ENCODE measurements around the gene NR3C1.

The NR3C1 gene

DNA sequence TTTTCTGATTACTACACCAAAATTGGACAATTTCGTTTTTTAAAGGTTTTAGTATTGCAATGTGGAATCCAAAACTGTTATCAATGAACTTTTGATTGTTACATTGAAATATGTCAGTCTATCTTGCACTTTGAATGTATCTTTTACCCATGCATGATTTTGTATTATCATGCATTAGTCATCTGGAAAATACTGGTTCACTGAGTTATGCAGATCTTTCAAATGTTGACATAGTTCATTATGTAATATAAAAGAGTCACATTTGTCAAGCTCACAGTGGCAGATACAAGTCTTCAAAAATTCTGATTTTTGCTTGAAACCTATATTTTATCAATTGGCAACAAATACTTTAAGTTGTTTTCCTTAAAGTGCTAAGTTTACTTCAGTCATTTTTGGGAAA is 85.2 kb downstream of the NR3C1 start:
- Histone ChIP-seq H3K4me1 (ENCODE audit: insufficient read depth, low read length, poor library complexity, severe bottlenecking) (no peaks in the 10 kb centered on the region), H3K4me2 (ENCODE audit: low read depth, low read length, poor library complexity, severe bottlenecking) (no peak overlapping the region), H3K9me2 (replicated peaks; ENCODE audit: low read depth, low read length) (no peaks in the 10 kb centered on the region), H3K36me3 (ENCODE audit: insufficient read depth, low read length) (peaks cover 8% of the 10 kb centered on the region; the same call in 1 of the 2 replicates), H3K27me3 (ENCODE audit: insufficient read depth, low read length, poor library complexity, severe bottlenecking) (no peaks in the 10 kb centered on the region), H3K79me2 (ENCODE audit: insufficient read depth, low read length) (peaks cover 8% of the 10 kb centered on the region; the same call in 1 of the 2 replicates), H2AFZ (ENCODE audit: low read length) (no peak overlapping the region), H3K9me3 (ENCODE audit: insufficient read depth, low read depth, low read length) (no peaks in the 10 kb centered on the region), H4K20me1 (ENCODE audit: insufficient read depth, low read length, poor library complexity, severe bottlenecking) (no peaks in the 10 kb centered on the region), H3K9ac (ENCODE audit: low read depth, low read length, poor library complexity, severe bottlenecking) (no peak overlapping the region), H3F3A (ENCODE audit: low read depth) (no peaks in the 10 kb centered on the region), H3K4me3 (ENCODE audit: low read length, poor library complexity, severe bottlenecking) (no peak overlapping the region)
- TF ChIP-seq EZH2phosphoT487 (IDR thresholded peaks at IDR 0.05; ENCODE audit: borderline replicate concordance): no peak
- TF ChIP-seq, protein P1, sequence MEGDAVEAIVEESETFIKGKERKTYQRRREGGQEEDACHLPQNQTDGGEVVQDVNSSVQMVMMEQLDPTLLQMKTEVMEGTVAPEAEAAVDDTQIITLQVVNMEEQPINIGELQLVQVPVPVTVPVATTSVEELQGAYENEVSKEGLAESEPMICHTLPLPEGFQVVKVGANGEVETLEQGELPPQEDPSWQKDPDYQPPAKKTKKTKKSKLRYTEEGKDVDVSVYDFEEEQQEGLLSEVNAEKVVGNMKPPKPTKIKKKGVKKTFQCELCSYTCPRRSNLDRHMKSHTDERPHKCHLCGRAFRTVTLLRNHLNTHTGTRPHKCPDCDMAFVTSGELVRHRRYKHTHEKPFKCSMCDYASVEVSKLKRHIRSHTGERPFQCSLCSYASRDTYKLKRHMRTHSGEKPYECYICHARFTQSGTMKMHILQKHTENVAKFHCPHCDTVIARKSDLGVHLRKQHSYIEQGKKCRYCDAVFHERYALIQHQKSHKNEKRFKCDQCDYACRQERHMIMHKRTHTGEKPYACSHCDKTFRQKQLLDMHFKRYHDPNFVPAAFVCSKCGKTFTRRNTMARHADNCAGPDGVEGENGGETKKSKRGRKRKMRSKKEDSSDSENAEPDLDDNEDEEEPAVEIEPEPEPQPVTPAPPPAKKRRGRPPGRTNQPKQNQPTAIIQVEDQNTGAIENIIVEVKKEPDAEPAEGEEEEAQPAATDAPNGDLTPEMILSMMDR (conservative IDR thresholded peaks at IDR 0.05; ENCODE audit: low read length): no peak

DNA sequence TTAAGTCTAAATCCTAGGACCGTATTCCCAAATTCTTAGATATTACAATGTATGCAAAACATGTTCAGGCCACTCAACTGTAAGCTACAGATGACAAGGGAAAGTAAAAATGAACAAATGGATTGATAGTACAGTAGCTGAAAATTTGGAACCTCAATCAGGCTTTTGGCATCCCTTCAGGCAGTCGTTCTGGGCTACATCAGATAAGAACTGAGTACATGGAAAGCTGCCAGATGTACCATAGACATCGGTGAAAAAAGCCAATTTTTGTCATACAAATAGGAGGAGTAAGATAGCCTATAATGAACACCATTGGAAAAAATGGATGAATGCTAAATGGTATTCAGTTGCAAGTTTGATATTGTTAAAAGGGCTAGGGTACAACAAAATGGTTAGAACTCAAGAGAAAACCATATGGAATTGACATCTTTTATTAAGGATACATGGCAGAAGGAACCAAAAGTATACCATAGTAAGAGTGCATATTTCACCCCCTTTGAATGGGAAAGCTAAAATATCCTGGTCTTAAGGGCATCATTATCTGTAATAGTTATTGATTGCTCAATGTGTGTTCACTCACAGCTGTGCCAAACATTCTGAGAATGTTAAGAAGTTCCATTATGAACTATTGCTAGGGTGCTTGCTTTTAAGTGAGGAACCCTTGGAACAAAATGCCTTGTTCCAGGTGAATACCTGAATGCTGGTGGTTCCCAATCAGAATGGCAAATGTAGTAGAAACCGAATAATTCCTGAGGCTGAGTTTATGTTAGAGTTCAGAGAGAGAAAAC is 86.4 kb downstream of the NR3C1 start:
- peaks cover 8% of the 10 kb centered on the region; the same call in 1 of the 2 replicates for H3K79me2 ChIP-seq (ENCODE audit: insufficient read depth, low read length)
- no peak overlapping the region for H3K4me3 ChIP-seq (ENCODE audit: low read length, poor library complexity, severe bottlenecking)
- H3K9me2 ChIP-seq (replicated peaks; ENCODE audit: low read depth, low read length): no peaks in the 10 kb centered on the region
- H3K9ac ChIP-seq (ENCODE audit: low read depth, low read length, poor library complexity, severe bottlenecking): no peak overlapping the region
- no peak overlapping the region for H3K4me2 ChIP-seq (ENCODE audit: low read depth, low read length, poor library complexity, severe bottlenecking)
- no peaks in the 10 kb centered on the region for H3F3A ChIP-seq (ENCODE audit: low read depth)
- no peaks in the 10 kb centered on the region for H3K9me3 ChIP-seq (ENCODE audit: insufficient read depth, low read depth, low read length)
- H3K36me3 ChIP-seq (ENCODE audit: insufficient read depth, low read length): peaks cover 20% of the 10 kb centered on the region
- H2AFZ ChIP-seq (ENCODE audit: low read length): no peak overlapping the region
- TF ChIP-seq, protein P1 (conservative IDR thresholded peaks at IDR 0.05; ENCODE audit: low read length): no peak
- no peak for TF ChIP-seq EZH2phosphoT487 (IDR thresholded peaks at IDR 0.05; ENCODE audit: borderline replicate concordance)
- H4K20me1 ChIP-seq (ENCODE audit: insufficient read depth, low read length, poor library complexity, severe bottlenecking): no peaks in the 10 kb centered on the region
- no peaks in the 10 kb centered on the region for H3K4me1 ChIP-seq (ENCODE audit: insufficient read depth, low read length, poor library complexity, severe bottlenecking)
- H3K27me3 ChIP-seq (ENCODE audit: insufficient read depth, low read length, poor library complexity, severe bottlenecking): no peaks in the 10 kb centered on the region

DNA sequence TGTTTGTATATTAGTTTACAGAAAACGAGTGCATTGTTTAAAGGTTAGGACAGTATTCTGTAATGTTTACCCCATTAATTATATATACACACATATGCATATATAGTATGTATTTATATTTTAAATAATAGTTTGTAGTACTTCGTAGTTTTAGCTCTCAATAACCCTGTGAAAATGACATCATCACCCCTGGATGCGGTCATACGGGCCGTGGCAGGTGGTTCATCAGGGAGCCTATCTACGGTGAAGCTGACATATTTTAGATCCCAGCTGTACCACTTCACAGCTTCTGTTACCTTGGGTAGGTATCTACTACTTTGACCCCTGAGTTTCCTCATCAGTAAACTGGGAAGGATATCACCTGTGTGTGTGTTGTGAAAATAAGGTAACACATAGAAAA is 87.1 kb downstream of the NR3C1 start:
- no peaks in the 10 kb centered on the region for H3F3A ChIP-seq (ENCODE audit: low read depth)
- no peaks in the 10 kb centered on the region for H4K20me1 ChIP-seq (ENCODE audit: insufficient read depth, low read length, poor library complexity, severe bottlenecking)
- H3K4me2 ChIP-seq (ENCODE audit: low read depth, low read length, poor library complexity, severe bottlenecking): no peak overlapping the region
- H3K79me2 ChIP-seq (ENCODE audit: insufficient read depth, low read length): peaks cover 2% of the 10 kb centered on the region; the same call in 1 of the 2 replicates
- H3K4me1 ChIP-seq (ENCODE audit: insufficient read depth, low read length, poor library complexity, severe bottlenecking): no peaks in the 10 kb centered on the region
- H3K9ac ChIP-seq (ENCODE audit: low read depth, low read length, poor library complexity, severe bottlenecking): no peak overlapping the region
- H3K36me3 ChIP-seq (ENCODE audit: insufficient read depth, low read length): peaks cover 27% of the 10 kb centered on the region
- no peak overlapping the region for H2AFZ ChIP-seq (ENCODE audit: low read length)
- H3K9me2 ChIP-seq (replicated peaks; ENCODE audit: low read depth, low read length): no peaks in the 10 kb centered on the region
- TF ChIP-seq, protein P1 (conservative IDR thresholded peaks at IDR 0.05; ENCODE audit: low read length): no peak
- no peak for TF ChIP-seq EZH2phosphoT487 (IDR thresholded peaks at IDR 0.05; ENCODE audit: borderline replicate concordance)
- H3K27me3 ChIP-seq (ENCODE audit: insufficient read depth, low read length, poor library complexity, severe bottlenecking): no peaks in the 10 kb centered on the region
- no peak overlapping the region for H3K4me3 ChIP-seq (ENCODE audit: low read length, poor library complexity, severe bottlenecking)
- H3K9me3 ChIP-seq (ENCODE audit: insufficient read depth, low read depth, low read length): no peaks in the 10 kb centered on the region

Data from Loucy (cell line).